Endothelial cell of umbilical vein (primary cell): ENCODE measurements around the gene MS4A14. TPM values are rescaled to one million over a fixed set of nuclear protein-coding genes. Genes with fewer than 3 reads are reported as not detected.

Experiments used
- BruUV-seq: library from RNA; stranded (reverse); fragments of 400-500 nt; replicated peaks from 2 replicates; lab custom pipeline; 2021; lab: Mats Ljungman, UMichigan
- CTCF ChIA-PET: fragments of 300-600, 350-600 bp; sonication (Branson Sonifier 250); formaldehyde crosslinking; loops from one replicate; lab custom pipeline; 2021; ENCODE audit warnings: antibody characterized with exemption, inconsistent platforms; lab: Charles Lee
- POLR2A ChIA-PET: fragments of 300-600, 350-600 bp; sonication (Branson Sonifier 250); formaldehyde crosslinking; loops from one replicate; lab custom pipeline; 2021; ENCODE audit warnings: antibody characterized with exemption, inconsistent platforms; lab: Charles Lee
- DNase-seq: peaks from one replicate; pipeline ENCODE4 v3.0.0-alpha.2; 2011; ENCODE audit warnings: low read depth, low spot score
- FAIRE-seq: peaks from 2 replicates; lab custom pipeline; 2011; peaks lifted over from hg19 to GRCh38; lab: Jason Lieb, UNC
- H2AFZ ChIP-seq: 2 replicates; pipeline ENCODE4 v1.6.0; 2012; ENCODE audit warnings: low read depth, low read length, control low read depth, inconsistent platforms
- H3K27ac ChIP-seq: 2 replicates; pipeline ENCODE4 v1.5.1; 2011; ENCODE audit warnings: low read depth, mild to moderate bottlenecking, control low read depth, low read length, moderate library complexity; ENCODE audit not compliant: insufficient read depth
- H3K27me3 ChIP-seq, 2 experiments: 2 replicates each; pipeline versions ENCODE4 v1.6.0 to v1.6.1; 2011; ENCODE audit warnings: low read length in 2 of 2, mixed read lengths in 1 of 2; ENCODE audit not compliant: control insufficient read depth in 2 of 2, insufficient read depth in 2 of 2
- H3K36me3 ChIP-seq, 2 experiments: 2 replicates in 1 of 2; 3 replicates in 1 of 2; pipeline ENCODE4 v1.5.1; 2011; ENCODE audit warnings: low read length in 2 of 2, mild to moderate bottlenecking in 1 of 2, moderate library complexity in 1 of 2; ENCODE audit not compliant: control insufficient read depth in 2 of 2, insufficient read depth in 2 of 2; ENCODE audit errors: extremely low read depth in 1 of 2
- H3K4me1 ChIP-seq: 3 replicates; pipeline ENCODE4 v1.5.1; 2011; ENCODE audit warnings: mild to moderate bottlenecking, low read length; ENCODE audit not compliant: control insufficient read depth, insufficient read depth; ENCODE audit errors: extremely low read depth
- H3K4me2 ChIP-seq: 2 replicates; pipeline ENCODE4 v1.6.1; 2011; ENCODE audit warnings: low read length, control low read depth, mixed read lengths; ENCODE audit not compliant: insufficient read depth
- H3K4me3 ChIP-seq, 3 experiments: fragments of 200-600 bp in 1 of 3; sonication (generic), shearing (Covaris generic) in 1 of 3; replicated peaks in 1 of 3; 2 replicates each; pipeline ENCODE4 v1.5.1; 2011 to 2016; ENCODE audit warnings: control low read depth in 3 of 3, low read length in 3 of 3, mild to moderate bottlenecking in 2 of 3, inconsistent platforms in 1 of 3, low read depth in 1 of 3, moderate library complexity in 1 of 3; ENCODE audit not compliant: insufficient read depth in 1 of 3
- H3K79me2 ChIP-seq: 2 replicates; pipeline ENCODE4 v1.6.0; 2012; ENCODE audit warnings: low read length, inconsistent platforms; ENCODE audit not compliant: control insufficient read depth, insufficient read depth
- H3K9ac ChIP-seq: replicated peaks from 2 replicates; pipeline ENCODE3; 2011; ENCODE audit warnings: low read length, control low read depth; ENCODE audit not compliant: insufficient read depth; ENCODE audit errors: extremely low read depth
- H3K9me1 ChIP-seq: replicated peaks from 3 replicates; pipeline ENCODE4 v1.6.0; 2011; ENCODE audit warnings: mild to moderate bottlenecking, low read length; ENCODE audit not compliant: control insufficient read depth, insufficient read depth; ENCODE audit errors: extremely low read depth
- H3K9me3 ChIP-seq: replicated peaks from 2 replicates; pipeline ENCODE4 v1.5.1; 2012; ENCODE audit warnings: low read length, inconsistent platforms; ENCODE audit not compliant: control insufficient read depth, insufficient read depth
- H4K20me1 ChIP-seq: replicated peaks from 2 replicates; pipeline ENCODE3; 2011; ENCODE audit warnings: mild to moderate bottlenecking, low read length; ENCODE audit not compliant: control insufficient read depth, insufficient read depth; ENCODE audit errors: extremely low read depth
- EZH2 ChIP-seq: IDR thresholded peaks from 2 replicates; pipeline ENCODE4 v1.6.1; 2012; ENCODE audit warnings: borderline replicate concordance, low read depth, mild to moderate bottlenecking, moderate library complexity, low read length, inconsistent platforms; ENCODE audit not compliant: severe bottlenecking
- FOS ChIP-seq: IDR thresholded peaks from 2 replicates; pipeline ENCODE4 v1.6.1; 2011; ENCODE audit warnings: mild to moderate bottlenecking, low read length, moderate library complexity, borderline replicate concordance; ENCODE audit not compliant: insufficient read depth
- GATA2 ChIP-seq: IDR thresholded peaks from 2 replicates; pipeline ENCODE4 v1.7.0; 2011; ENCODE audit warnings: low read depth, mild to moderate bottlenecking, moderate library complexity, mixed read lengths, low read length; ENCODE audit not compliant: insufficient read length, insufficient read depth
- JUN ChIP-seq: IDR thresholded peaks from 2 replicates; pipeline ENCODE4 v1.6.1; 2011; ENCODE audit warnings: borderline replicate concordance, low read depth; ENCODE audit not compliant: insufficient read length, insufficient read depth
- MAX ChIP-seq: IDR thresholded peaks from 2 replicates; pipeline ENCODE4 v1.6.1; 2011; ENCODE audit not compliant: insufficient read depth, insufficient read length
- MYC ChIP-seq: IDR thresholded peaks from one replicate; pipeline ENCODE4 v1.6.1; 2011; ENCODE audit warnings: mild to moderate bottlenecking, low read depth, low read length
- POLR2A ChIP-seq: IDR thresholded peaks from 2 replicates; pipeline ENCODE4 v1.6.1; 2012; ENCODE audit warnings: low read depth, mild to moderate bottlenecking, control low read depth, low read length
- POLR2AphosphoS5 ChIP-seq: IDR thresholded peaks from 2 replicates; pipeline ENCODE4 v1.6.1; 2012; ENCODE audit warnings: low read depth, mild to moderate bottlenecking, control low read depth, low read length, moderate library complexity; ENCODE audit not compliant: insufficient read depth
- dilution Hi-C: fragments of 300-500 bp; cut with MboI; formaldehyde crosslinking; loops from one replicate; pipeline ENCODE4 v1.15.0; 2019; ENCODE audit warnings: low sequenced_read_pairs; ENCODE audit not compliant: extremely low pct_ligation_motif_present
- intact Hi-C: fragments of 100-400 bp; cut with micrococcal nuclease; formaldehyde crosslinking; loops from one replicate; pipeline ENCODE4 v1.10.0; 2022
- polyA plus RNA-seq, 4 experiments: library from polyadenylated mRNA; depleted of rRNA in 3 of 4; stranded (reverse) in 3 of 4; unstranded in 1 of 4; fragments of >200 nt; gene quantifications; 2 replicates each; pipeline versions ENCODE4 v1.2.1 to v1.2.3, GENCODE V29; 2011 to 2012; ENCODE audit warnings: missing spikeins in 1 of 4
- total RNA-seq: library from RNA; stranded (reverse); gene quantifications from 2 replicates; pipeline ENCODE4 v1.2.3, GENCODE V29; 2021
- TF ChIP-seq, protein P1 (sequence below), 2 donors: IDR thresholded peaks; 1 replicate in 1 of 2; 2 replicates in 1 of 2; pipeline ENCODE4 v1.5.1; 2011; ENCODE audit warnings: low read length in 2 of 2, mild to moderate bottlenecking in 2 of 2, moderate library complexity in 2 of 2, control low read depth in 1 of 2, inconsistent platforms in 1 of 2, low read depth in 1 of 2; ENCODE audit not compliant: insufficient read depth in 1 of 2; ENCODE audit errors: extremely low read depth in 1 of 2

MS4A14 gene
- total and polyA plus RNA-seq, 2 donors (not counting 3 experiments of a cell fraction or from before 2014, with no cell fraction given) = not detected

DNA sequence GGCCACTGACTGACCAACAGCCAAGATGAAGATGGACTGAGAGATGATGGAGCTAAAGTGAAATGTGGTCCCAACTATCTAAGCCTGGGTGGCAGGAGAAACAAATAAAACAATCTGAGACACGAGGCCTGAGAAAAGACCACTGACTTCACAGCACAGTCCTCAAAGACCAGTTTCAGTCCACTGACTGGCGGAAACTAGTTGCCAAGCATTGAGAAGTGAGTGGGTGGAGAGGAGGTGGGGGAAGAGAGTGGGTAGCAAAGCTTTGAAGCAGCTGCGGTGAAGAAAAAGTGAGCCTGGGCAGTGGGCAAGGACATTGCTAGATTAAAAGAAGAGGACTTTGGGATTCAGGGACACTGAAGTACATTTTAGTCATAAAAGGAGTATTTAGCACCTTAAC lies 61.3 kb downstream of the MS4A14 start:
- Histone ChIP-seq H3K9ac (no peak overlapping the region), H3K79me2 (no peaks in the 10 kb centered on the region), H3K4me2 (no peak overlapping the region), H3K27ac (no peak overlapping the region), H2AFZ (no peak overlapping the region), H4K20me1 (no peaks in the 10 kb centered on the region), H3K4me1 (no peaks in the 10 kb centered on the region), H3K9me1 (no peaks in the 10 kb centered on the region), H3K9me3 (no peaks in the 10 kb centered on the region), H3K27me3 (no peaks in the 10 kb centered on the region), H3K36me3 (no peaks in the 10 kb centered on the region), H3K4me3 (no peak overlapping the region)
- BruUV-seq = no TSS peak
- POLR2A ChIA-PET = no interaction called here
- intact Hi-C loops = no loop called here
- TF ChIP-seq, protein P1, sequence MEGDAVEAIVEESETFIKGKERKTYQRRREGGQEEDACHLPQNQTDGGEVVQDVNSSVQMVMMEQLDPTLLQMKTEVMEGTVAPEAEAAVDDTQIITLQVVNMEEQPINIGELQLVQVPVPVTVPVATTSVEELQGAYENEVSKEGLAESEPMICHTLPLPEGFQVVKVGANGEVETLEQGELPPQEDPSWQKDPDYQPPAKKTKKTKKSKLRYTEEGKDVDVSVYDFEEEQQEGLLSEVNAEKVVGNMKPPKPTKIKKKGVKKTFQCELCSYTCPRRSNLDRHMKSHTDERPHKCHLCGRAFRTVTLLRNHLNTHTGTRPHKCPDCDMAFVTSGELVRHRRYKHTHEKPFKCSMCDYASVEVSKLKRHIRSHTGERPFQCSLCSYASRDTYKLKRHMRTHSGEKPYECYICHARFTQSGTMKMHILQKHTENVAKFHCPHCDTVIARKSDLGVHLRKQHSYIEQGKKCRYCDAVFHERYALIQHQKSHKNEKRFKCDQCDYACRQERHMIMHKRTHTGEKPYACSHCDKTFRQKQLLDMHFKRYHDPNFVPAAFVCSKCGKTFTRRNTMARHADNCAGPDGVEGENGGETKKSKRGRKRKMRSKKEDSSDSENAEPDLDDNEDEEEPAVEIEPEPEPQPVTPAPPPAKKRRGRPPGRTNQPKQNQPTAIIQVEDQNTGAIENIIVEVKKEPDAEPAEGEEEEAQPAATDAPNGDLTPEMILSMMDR (IDR thresholded peaks at IDR 0.05; ENCODE audit: extremely low read depth in 1 of 2, insufficient read depth in 1 of 2, low read depth in 1 of 2, low read length in 2 of 2) = no peak
- no peak for TF ChIP-seq MAX
- TF ChIP-seq MYC = no peak
- TF ChIP-seq GATA2 = no peak
- TF ChIP-seq EZH2 = no peak
- TF ChIP-seq POLR2AphosphoS5 = no peak
- FAIRE-seq = no peak
- dilution Hi-C loops = no loop called here
- CTCF ChIA-PET = no interaction called here
- no peak for DNase-seq

DNA sequence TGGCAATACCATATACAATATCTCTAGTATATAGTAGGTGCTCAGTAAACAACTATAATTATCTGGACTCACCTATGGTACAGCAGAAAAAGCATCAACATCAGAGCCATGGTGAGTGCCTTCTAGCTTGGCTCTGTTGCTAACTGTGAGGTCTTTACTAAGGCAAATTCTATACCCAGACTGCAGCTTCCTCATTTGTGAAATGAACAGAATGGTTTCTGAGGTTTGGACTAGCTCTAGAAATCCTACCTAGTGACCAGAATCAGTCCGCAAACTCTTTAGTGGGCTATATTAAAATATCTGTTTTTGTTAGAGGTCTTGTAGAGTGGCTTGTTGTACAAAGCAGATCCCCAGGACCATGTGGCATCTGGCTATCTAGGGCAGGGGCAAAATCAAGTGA lies 63.1 kb downstream of the MS4A14 start:
- H3K4me1 ChIP-seq = no peaks in the 10 kb centered on the region
- H3K9me1 ChIP-seq = no peaks in the 10 kb centered on the region
- H3K4me3 ChIP-seq = no peak overlapping the region
- H2AFZ ChIP-seq = no peak overlapping the region
- no peak overlapping the region for H3K4me2 ChIP-seq
- TF ChIP-seq EZH2 = no peak
- no peak for TF ChIP-seq POLR2AphosphoS5
- TF ChIP-seq MYC = no peak
- no peak for TF ChIP-seq MAX
- TF ChIP-seq JUN = no peak
- no peak for TF ChIP-seq POLR2A
- TF ChIP-seq, protein P1 (IDR thresholded peaks at IDR 0.05; ENCODE audit: extremely low read depth in 1 of 2, insufficient read depth in 1 of 2, low read depth in 1 of 2, low read length in 2 of 2) = no peak
- TF ChIP-seq FOS = no peak
- TF ChIP-seq GATA2 = no peak
- ChIA-PET CTCF (no interaction called here), POLR2A (no interaction called here)
- no peak overlapping the region for H3K27ac ChIP-seq
- dilution Hi-C loops = no loop called here
- intact Hi-C loops = no loop called here
- no peak overlapping the region for H3K9ac ChIP-seq
- H3K27me3 ChIP-seq = no peaks in the 10 kb centered on the region
- BruUV-seq = no TSS peak
- H4K20me1 ChIP-seq = no peaks in the 10 kb centered on the region
- H3K9me3 ChIP-seq = no peaks in the 10 kb centered on the region
- FAIRE-seq (no peak), DNase-seq (no peak)
- H3K36me3 ChIP-seq = no peaks in the 10 kb centered on the region
- no peaks in the 10 kb centered on the region for H3K79me2 ChIP-seq
